Chondrocyte (in vitro differentiated cells): Measurements from ENCODE around the gene TBC1D32. TPM values are rescaled to one million over a fixed set of nuclear protein-coding genes. Genes with fewer than 3 reads are reported as not detected.

ENCODE experiments used
- DNase-seq: peaks from one replicate; pipeline ENCODE4 v3.0.0; 2021; ENCODE audit warnings: mixed read lengths, low spot score
- H3K27ac Mint-ChIP-seq: one replicate; pipeline ENCODE4 v1.8.0; 2021; ENCODE audit warnings: mild to moderate bottlenecking, moderate library complexity, mixed read lengths; ENCODE audit not compliant: unreplicated experiment
- H3K27me3 Mint-ChIP-seq: 2 replicates; pipeline ENCODE4 v1.8.0; 2021; ENCODE audit warnings: low read depth, mixed read lengths
- H3K36me3 Mint-ChIP-seq: 2 replicates; pipeline ENCODE4 v1.8.0; 2021; ENCODE audit warnings: low read depth, mixed read lengths
- H3K4me1 Mint-ChIP-seq: 2 replicates; pipeline ENCODE4 v1.8.0; 2021; ENCODE audit warnings: low read depth, mild to moderate bottlenecking, mixed read lengths
- H3K4me3 Mint-ChIP-seq: one replicate; pipeline ENCODE4 v1.8.0; 2021; ENCODE audit warnings: mild to moderate bottlenecking, moderate library complexity, mixed read lengths; ENCODE audit not compliant: unreplicated experiment
- H3K9me3 Mint-ChIP-seq: 2 replicates; pipeline ENCODE4 v1.8.0; 2021; ENCODE audit warnings: low read depth, mixed read lengths
- total RNA-seq: library from RNA; stranded (reverse); gene quantifications from 3 replicates; pipeline ENCODE4 v1.2.1, GENCODE V29; 2021
- TF ChIP-seq, protein P1 (sequence below): fragments of 200-600 bp; sonication (generic); IDR thresholded peaks from 2 replicates; pipeline ENCODE4 v1.5.0; 2021; ENCODE audit warnings: antibody characterized with exemption, mild to moderate bottlenecking, moderate library complexity

The TBC1D32 gene
- total RNA-seq, 1 donor from 2014 or later = 8.9 TPM

DNA sequence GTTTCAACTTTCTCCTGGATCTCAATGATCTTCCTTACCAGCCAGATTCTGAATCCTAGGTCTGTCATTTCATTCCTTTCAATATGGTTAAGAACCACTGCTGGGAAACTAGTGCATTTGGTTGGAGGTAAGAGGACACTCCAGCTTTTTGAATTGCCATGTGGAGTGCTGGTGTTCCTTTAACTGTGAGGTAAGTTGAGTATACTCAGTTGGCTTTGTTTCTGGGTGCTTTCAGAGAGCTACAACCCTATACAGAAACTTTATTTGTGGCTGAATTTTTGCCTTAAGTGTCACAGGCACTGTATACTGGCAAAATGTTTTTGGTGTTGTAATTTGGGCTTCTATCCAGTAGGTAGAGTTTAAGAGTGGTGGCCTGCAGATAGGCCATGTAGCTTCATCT lies 175.8 kb downstream of the TBC1D32 start:
- TF ChIP-seq, protein P1, sequence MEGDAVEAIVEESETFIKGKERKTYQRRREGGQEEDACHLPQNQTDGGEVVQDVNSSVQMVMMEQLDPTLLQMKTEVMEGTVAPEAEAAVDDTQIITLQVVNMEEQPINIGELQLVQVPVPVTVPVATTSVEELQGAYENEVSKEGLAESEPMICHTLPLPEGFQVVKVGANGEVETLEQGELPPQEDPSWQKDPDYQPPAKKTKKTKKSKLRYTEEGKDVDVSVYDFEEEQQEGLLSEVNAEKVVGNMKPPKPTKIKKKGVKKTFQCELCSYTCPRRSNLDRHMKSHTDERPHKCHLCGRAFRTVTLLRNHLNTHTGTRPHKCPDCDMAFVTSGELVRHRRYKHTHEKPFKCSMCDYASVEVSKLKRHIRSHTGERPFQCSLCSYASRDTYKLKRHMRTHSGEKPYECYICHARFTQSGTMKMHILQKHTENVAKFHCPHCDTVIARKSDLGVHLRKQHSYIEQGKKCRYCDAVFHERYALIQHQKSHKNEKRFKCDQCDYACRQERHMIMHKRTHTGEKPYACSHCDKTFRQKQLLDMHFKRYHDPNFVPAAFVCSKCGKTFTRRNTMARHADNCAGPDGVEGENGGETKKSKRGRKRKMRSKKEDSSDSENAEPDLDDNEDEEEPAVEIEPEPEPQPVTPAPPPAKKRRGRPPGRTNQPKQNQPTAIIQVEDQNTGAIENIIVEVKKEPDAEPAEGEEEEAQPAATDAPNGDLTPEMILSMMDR = no peak
- H3K4me1 Mint-ChIP-seq = peaks cover 12% of the 10 kb centered on the region
- no peak overlapping the region for H3K27ac Mint-ChIP-seq
- peaks cover 28% of the 10 kb centered on the region for H3K36me3 Mint-ChIP-seq
- H3K27me3 Mint-ChIP-seq = no peaks in the 10 kb centered on the region
- H3K4me3 Mint-ChIP-seq = no peak overlapping the region
- no peak for DNase-seq
- H3K9me3 Mint-ChIP-seq = peaks cover 33% of the 10 kb centered on the region

DNA sequence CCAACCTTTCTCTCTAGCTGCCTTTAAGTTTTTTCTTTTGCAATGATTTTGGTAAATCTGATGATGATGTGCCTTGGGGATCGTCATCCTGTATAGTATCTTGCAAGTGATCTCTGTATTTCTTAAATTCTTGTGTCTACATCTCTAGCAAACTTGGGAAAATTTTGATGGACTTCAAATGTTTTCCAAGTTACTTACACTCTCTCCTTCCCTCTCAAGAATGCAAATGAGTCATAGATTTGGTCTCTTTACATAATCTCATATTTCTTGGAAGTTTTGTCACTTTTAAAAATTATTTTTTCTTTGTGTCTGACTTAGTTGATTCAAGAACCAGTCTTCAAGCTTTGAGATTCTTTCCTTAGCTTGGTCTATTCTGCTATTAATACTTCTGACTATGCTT lies 176.4 kb downstream of the TBC1D32 start:
- no peak overlapping the region for H3K27ac Mint-ChIP-seq
- TF ChIP-seq, protein P1 = no peak
- peaks cover 38% of the 10 kb centered on the region for H3K9me3 Mint-ChIP-seq
- H3K4me3 Mint-ChIP-seq = no peak overlapping the region
- no peaks in the 10 kb centered on the region for H3K27me3 Mint-ChIP-seq
- DNase-seq = no peak
- peaks cover 33% of the 10 kb centered on the region for H3K36me3 Mint-ChIP-seq
- peaks cover 12% of the 10 kb centered on the region for H3K4me1 Mint-ChIP-seq

DNA sequence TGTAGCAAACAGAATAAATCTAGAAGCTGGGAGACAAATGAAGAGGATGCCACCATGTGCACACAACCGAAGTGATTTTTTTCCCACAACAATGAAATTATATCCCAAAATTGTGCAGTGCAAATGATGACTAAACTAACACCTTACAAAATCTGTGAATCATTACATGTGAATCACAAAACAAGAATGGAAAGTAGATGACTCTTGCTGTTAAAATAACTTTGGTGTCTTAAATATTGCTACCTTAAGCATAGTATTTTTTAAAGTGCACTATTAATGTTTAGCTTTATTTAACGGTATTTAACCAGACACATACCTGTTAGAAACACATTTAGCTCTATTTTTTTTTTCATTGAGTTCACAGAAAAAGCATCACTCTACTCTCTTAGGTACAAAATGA lies 190.8 kb downstream of the TBC1D32 start:
- Mint-ChIP-seq H3K36me3 (peaks cover 6% of the 10 kb centered on the region), H3K9me3 (peaks cover 8% of the 10 kb centered on the region), H3K27me3 (no peaks in the 10 kb centered on the region), H3K4me1 (peaks cover 6% of the 10 kb centered on the region), H3K4me3 (no peak overlapping the region), H3K27ac (no peak overlapping the region)
- TF ChIP-seq, protein P1 = no peak
- no peak for DNase-seq

DNA sequence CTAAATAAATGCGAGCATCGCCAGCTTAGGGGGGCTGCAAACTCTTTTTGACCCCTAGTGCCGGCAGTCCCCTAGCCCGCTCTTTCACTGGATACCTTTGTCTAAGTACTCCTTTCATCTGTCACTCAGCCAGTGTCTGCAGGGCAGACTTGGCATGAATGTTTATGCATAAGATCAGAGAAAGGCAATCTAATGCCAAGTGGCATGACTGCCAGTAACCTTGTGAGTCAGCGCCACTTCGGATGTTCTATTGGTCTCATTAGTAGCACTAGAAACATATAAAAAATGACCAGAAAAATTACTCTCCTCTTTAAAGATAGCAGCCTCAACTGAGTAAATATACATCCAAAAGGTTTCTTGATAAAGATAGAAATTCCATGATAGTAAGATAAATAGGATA lies 192.2 kb downstream of the TBC1D32 start:
- DNase-seq = no peak
- Mint-ChIP-seq H3K4me3 (no peak overlapping the region), H3K36me3 (peaks cover 2% of the 10 kb centered on the region), H3K9me3 (peaks cover 8% of the 10 kb centered on the region), H3K4me1 (peaks cover 6% of the 10 kb centered on the region), H3K27ac (no peak overlapping the region), H3K27me3 (no peaks in the 10 kb centered on the region)
- TF ChIP-seq, protein P1 = no peak

DNA sequence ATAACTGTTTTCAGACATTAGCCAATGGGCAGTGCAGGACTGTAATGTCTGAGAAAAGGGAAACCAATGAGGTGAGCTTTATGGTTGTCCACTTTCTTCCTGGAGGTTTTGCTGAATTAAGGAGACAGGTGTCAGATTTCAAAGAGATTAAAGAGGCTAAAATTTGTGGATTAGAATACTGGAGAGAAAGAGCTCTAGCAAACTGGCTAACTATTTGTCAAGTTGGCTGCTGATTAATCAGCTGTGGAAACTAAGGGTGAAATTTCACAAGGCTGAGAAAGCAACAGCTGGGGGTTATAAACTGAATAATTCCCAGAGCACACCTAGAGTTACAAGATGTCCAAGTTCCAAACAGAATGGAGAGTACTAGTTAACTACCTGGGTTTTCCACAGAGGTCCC lies 198.9 kb downstream of the TBC1D32 start:
- H3K27me3 Mint-ChIP-seq = no peaks in the 10 kb centered on the region
- TF ChIP-seq, protein P1 = no peak
- no peaks in the 10 kb centered on the region for H3K4me1 Mint-ChIP-seq
- H3K9me3 Mint-ChIP-seq = no peaks in the 10 kb centered on the region
- no peak overlapping the region for H3K4me3 Mint-ChIP-seq
- DNase-seq = no peak
- H3K27ac Mint-ChIP-seq = no peak overlapping the region
- H3K36me3 Mint-ChIP-seq = peaks cover 2% of the 10 kb centered on the region
